ENCODE data around the gene HELZ2. TPM values are rescaled to one million over a fixed set of nuclear protein-coding genes. Genes with fewer than 3 reads are reported as not detected.

Gene HELZ2
- total and polyA plus RNA-seq, 3 donors from 2014 or later = 7.1 to 22.9 (median 13.5) TPM

DNA sequence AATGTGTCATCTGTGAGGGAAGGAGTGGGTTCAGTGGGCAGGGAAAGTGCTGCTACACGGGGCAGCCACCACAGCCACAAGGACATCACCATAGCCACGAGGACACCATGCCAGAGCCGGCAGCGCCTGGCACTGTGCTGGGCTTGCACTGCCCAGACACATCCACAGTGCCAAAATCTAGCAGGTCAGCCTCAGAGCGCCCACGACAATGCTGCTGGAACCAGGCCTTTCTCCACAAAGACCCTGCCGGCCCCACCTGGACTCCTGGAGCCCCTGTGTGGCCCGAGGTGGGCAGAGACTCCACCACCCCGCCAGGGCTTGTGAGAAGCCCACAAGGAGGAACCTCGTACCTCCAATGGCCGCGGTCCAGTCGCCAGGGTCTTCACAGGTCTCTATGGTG, 18.6 kb upstream of the HELZ2 start:
- Histone ChIP-seq H3K9me3 (no peaks in the 10 kb centered on the region), H3K27ac (no peak overlapping the region), H3K27me3 (no peaks in the 10 kb centered on the region), H3K36me3 (ENCODE audit: low read depth, missing control alignments) (no peaks in the 10 kb centered on the region), H3K4me1 (no peaks in the 10 kb centered on the region), H3K4me3 (no peak overlapping the region)
- no peak for TF ChIP-seq POLR2A (IDR thresholded peaks at IDR 0.05)
- TF ChIP-seq, protein P1, sequence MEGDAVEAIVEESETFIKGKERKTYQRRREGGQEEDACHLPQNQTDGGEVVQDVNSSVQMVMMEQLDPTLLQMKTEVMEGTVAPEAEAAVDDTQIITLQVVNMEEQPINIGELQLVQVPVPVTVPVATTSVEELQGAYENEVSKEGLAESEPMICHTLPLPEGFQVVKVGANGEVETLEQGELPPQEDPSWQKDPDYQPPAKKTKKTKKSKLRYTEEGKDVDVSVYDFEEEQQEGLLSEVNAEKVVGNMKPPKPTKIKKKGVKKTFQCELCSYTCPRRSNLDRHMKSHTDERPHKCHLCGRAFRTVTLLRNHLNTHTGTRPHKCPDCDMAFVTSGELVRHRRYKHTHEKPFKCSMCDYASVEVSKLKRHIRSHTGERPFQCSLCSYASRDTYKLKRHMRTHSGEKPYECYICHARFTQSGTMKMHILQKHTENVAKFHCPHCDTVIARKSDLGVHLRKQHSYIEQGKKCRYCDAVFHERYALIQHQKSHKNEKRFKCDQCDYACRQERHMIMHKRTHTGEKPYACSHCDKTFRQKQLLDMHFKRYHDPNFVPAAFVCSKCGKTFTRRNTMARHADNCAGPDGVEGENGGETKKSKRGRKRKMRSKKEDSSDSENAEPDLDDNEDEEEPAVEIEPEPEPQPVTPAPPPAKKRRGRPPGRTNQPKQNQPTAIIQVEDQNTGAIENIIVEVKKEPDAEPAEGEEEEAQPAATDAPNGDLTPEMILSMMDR (IDR thresholded peaks at IDR 0.05) = no peak
- WGBS, 2 donors = 91 to 95% methylated on average over 4 to 13 of the region's 13 CpGs
- no peak for DNase-seq
- intact Hi-C loops (cut with DNase I; ENCODE audit: low total_unique reads) = no loop called here

DNA sequence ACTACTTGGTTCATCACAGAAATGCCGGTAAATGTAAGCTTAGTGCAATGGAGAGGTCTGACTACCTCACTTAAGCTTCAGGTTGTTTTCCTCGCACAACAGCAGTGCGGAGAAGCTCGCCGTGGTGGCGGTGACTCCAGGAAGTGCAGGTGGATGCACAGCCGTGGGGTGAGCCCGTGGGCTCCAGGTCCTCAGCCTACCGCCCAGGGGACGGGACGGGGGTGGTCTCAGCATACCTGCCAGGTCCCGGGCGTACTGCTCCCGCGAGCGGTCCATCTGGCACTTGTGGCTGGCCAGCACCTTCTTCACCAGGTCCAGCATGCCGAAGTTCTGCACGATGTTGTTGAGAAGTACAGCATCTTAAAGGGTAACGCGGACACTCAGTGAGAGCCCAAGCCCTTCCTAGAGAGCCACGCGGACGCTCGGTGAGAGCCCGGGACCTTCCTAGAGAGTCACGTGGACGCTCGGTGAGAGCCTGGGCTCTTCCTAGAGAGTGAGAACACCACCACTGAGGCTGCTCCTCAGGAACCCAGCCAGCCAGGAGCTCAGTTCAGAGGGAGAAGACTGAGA, 17.8 kb upstream of the HELZ2 start:
- no peaks in the 10 kb centered on the region for H3K9me3 ChIP-seq
- 88 to 93% methylated on average over 26 to 28 of the region's 28 CpGs for WGBS, 2 donors

DNA sequence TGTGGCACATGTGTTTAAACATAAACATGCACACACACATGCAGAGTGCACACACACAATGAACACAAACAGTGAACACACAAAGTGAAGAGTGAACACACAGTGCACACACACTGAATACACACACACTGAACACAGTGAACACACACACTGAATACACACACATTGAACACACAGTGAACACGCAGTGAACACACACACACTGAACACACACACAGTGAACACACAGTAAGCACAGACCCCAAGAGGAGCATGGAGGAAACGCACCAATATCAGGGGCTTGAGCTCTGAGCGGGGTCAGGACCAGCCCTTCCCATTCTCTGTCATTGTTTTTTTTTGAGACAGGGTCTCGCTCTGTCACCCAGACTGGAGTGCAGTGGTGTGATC, 17.1 kb upstream of the HELZ2 start:
- H3K36me3 ChIP-seq (ENCODE audit: low read depth, missing control alignments) = no peaks in the 10 kb centered on the region
- WGBS, 2 donors = 91 to 94% methylated on average over 4 of the region's 4 CpGs
- intact Hi-C loops (cut with DNase I; ENCODE audit: low total_unique reads) = no loop called here
- no peak overlapping the region for H3K27ac ChIP-seq
- no peak for DNase-seq
- TF ChIP-seq POLR2A (IDR thresholded peaks at IDR 0.05) = no peak
- TF ChIP-seq, protein P1 (IDR thresholded peaks at IDR 0.05) = no peak
- no peaks in the 10 kb centered on the region for H3K9me3 ChIP-seq
- H3K4me3 ChIP-seq = no peak overlapping the region
- H3K27me3 ChIP-seq = no peaks in the 10 kb centered on the region
- H3K4me1 ChIP-seq = no peaks in the 10 kb centered on the region

More for the DNA sequence above, 17.8 kb upstream of the HELZ2 start:
- Histone ChIP-seq H3K4me3 (no peak overlapping the region), H3K27ac (no peak overlapping the region), H3K36me3 (ENCODE audit: low read depth, missing control alignments) (no peaks in the 10 kb centered on the region), H3K4me1 (no peaks in the 10 kb centered on the region), H3K27me3 (no peaks in the 10 kb centered on the region)
- TF ChIP-seq, protein P1 (IDR thresholded peaks at IDR 0.05) = no peak
- TF ChIP-seq POLR2A (IDR thresholded peaks at IDR 0.05) = no peak
- intact Hi-C loops (cut with DNase I; ENCODE audit: low total_unique reads) = no loop called here
- no peak for DNase-seq

DNA sequence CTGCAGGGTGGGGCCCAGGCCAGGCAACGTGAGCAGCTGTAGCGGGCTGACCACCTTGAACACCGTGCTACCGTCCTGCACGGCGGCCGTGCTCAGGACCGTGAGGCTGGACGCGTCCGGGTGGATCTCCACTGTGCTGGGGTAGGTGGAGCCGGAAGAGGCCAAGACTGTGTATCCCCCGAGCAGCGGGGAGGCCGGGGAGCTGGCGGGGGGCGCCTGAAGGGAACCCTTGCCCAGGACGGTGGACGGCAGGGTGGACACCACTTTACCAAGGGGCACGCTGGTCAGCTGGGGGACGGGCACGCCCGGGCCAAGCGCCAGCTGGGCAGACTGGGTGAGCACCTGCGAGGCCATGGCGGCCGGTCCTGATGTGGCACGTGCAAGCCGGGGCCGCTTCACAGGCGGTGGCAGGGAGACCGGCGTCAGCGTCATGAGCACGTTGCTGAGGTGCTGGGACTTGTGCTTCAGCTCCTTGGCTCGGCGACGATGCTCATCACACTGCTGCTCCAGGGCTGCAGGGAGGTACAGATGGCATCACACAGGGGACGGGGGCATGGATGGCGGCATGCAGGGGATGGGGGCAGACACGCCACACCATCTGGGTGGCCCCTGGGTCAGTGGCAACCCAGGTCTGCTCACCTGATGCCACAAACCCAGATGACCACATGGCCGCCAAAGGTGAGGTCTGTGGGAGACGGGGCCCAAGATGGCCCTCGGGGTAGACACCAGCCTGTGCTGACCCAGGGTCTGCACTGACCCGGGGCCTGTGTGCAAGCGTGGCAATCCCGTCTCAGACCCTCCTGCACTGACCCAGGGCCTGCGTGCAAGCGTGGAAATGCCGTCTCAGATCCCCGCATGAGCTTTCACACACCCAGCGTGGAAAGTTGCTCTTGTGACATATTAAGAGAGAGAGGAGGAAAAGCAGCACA, 16.4 kb upstream of the HELZ2 start:
- no peak overlapping the region for H3K4me3 ChIP-seq
- no peak overlapping the region for H3K27ac ChIP-seq
- H3K9me3 ChIP-seq = no peaks in the 10 kb centered on the region
- no peaks in the 10 kb centered on the region for H3K4me1 ChIP-seq
- intact Hi-C loops (cut with DNase I; ENCODE audit: low total_unique reads) = no loop called here
- TF ChIP-seq, protein P1 (IDR thresholded peaks at IDR 0.05) = no peak
- TF ChIP-seq POLR2A (IDR thresholded peaks at IDR 0.05) = no peak
- no peaks in the 10 kb centered on the region for H3K36me3 ChIP-seq (ENCODE audit: low read depth, missing control alignments)
- no peak for DNase-seq
- 92 to 94% methylated on average over 30 to 50 of the region's 52 CpGs for WGBS, 2 donors
- H3K27me3 ChIP-seq = no peaks in the 10 kb centered on the region
